ENCODE measurements around the gene KLHL5.

DNA sequence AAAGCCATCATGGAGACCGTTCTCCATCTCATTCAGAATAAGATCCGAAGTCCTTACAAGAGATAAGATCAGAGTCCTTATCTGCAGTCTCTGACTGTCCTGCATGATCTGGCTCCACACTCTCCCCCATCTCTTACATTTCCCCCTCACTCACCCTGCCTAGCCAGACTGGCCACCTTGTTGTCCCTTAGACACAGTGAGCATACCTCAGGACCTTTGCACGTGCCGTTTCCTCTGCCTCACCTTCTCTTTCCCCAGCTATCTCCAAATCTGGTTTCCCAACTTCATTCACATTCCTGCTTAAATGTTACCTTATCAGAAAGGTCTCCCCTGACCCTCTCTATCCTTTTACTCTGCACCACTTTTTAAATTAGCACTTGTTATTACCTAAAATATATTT, 44.0 kb downstream of the KLHL5 start:
- no peak for TF ChIP-seq EZH2 (IDR thresholded peaks at IDR 0.05; ENCODE audit: borderline replicate concordance, low read depth, low read length, severe bottlenecking)
- TF ChIP-seq, protein P1, sequence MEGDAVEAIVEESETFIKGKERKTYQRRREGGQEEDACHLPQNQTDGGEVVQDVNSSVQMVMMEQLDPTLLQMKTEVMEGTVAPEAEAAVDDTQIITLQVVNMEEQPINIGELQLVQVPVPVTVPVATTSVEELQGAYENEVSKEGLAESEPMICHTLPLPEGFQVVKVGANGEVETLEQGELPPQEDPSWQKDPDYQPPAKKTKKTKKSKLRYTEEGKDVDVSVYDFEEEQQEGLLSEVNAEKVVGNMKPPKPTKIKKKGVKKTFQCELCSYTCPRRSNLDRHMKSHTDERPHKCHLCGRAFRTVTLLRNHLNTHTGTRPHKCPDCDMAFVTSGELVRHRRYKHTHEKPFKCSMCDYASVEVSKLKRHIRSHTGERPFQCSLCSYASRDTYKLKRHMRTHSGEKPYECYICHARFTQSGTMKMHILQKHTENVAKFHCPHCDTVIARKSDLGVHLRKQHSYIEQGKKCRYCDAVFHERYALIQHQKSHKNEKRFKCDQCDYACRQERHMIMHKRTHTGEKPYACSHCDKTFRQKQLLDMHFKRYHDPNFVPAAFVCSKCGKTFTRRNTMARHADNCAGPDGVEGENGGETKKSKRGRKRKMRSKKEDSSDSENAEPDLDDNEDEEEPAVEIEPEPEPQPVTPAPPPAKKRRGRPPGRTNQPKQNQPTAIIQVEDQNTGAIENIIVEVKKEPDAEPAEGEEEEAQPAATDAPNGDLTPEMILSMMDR (IDR thresholded peaks at IDR 0.05; ENCODE audit: borderline replicate concordance, extremely low read depth, low read length, poor library complexity, severe bottlenecking), result no peak

Measured in DND-41 (cell line).